HG03571 (cell line): ENCODE results near the gene GK.
"Not testable (repeated sequence)": the region's sequence is repeated elsewhere in the genome, so short reads cannot be mapped to it uniquely, and the experiment has no call there.

Source experiments
- ATAC-seq: cut with Tn5 transposase; IDR thresholded peaks from one replicate; pipeline ENCODE4 v1.9.1; 2021; ENCODE audit not compliant: unreplicated experiment

Gene GK

GRCh38 chrX:30653415-30654131 is at the start of gene GK:
GK (plus strand) TSS chrX:30653423; CDS start chrX:30653538, 115 bp downstream.
- ATAC-seq, result peak; percentile 3

- ATAC-seq, result no peak
Observed at GRCh38 chrX:30607155-30607554, 46.1 kb upstream of the GK start.

GRCh38 chrX:30610026-30610425 is 43.2 kb upstream of the GK start:
- no peak for ATAC-seq

- ATAC-seq, result no peak
Observed at GRCh38 chrX:30612250-30612655, 41.0 kb upstream of the GK start.

- ATAC-seq, result no peak
Observed at GRCh38 chrX:30613721-30614120, 39.5 kb upstream of the GK start.

- no peak for ATAC-seq
Observed at GRCh38 chrX:30615229-30615628, 38.0 kb upstream of the GK start.

GRCh38 chrX:30618160-30618765 is 35.0 kb upstream of the GK start:
- no peak for ATAC-seq

GRCh38 chrX:30620125-30620524 is 33.1 kb upstream of the GK start:
- no peak for ATAC-seq

- ATAC-seq, result no peak
Observed at GRCh38 chrX:30620980-30621618, 32.1 kb upstream of the GK start.

GRCh38 chrX:30622361-30622760 is 30.9 kb upstream of the GK start:
- ATAC-seq, result no peak

- no peak for ATAC-seq
Observed at GRCh38 chrX:30626402-30626801, 26.8 kb upstream of the GK start.

- no peak for ATAC-seq
Observed at GRCh38 chrX:30627818-30628652, 25.2 kb upstream of the GK start.

- ATAC-seq, result not testable (repeated sequence)
Observed at GRCh38 chrX:30634070-30634469, 19.2 kb upstream of the GK start.

- no peak for ATAC-seq
Observed at GRCh38 chrX:30635630-30636029, 17.6 kb upstream of the GK start.

GRCh38 chrX:30637874-30638815 is 15.1 kb upstream of the GK start:
- no peak for ATAC-seq

GRCh38 chrX:30639702-30640101 is 13.5 kb upstream of the GK start:
- ATAC-seq, result not testable (repeated sequence)

GRCh38 chrX:30642642-30643041 is 10.6 kb upstream of the GK start:
- ATAC-seq, result no peak

- no peak for ATAC-seq
Observed at GRCh38 chrX:30643313-30643821, 9.9 kb upstream of the GK start.

GRCh38 chrX:30649859-30650258 is 3.4 kb upstream of the GK start:
- no peak for ATAC-seq
